CD4-positive, alpha-beta T cell (primary cell): ENCODE measurements around the gene ADGRL3. TPM values are rescaled to one million over a fixed set of nuclear protein-coding genes. Genes with fewer than 3 reads are reported as not detected.
A peak's percentile ranks its signal among the peaks of the same experiment; 100 is the strongest.

Experiments used
- ATAC-seq: fragments of 200-7000 bp; cut with Tn5 transposase; one replicate; pipeline ENCODE4 v1.10.0; 2022; ENCODE audit warnings: mild to moderate bottlenecking; ENCODE audit not compliant: poor library complexity
- CTCF ChIA-PET: fragments of 350-600 bp; sonication (Branson Sonifier 250); formaldehyde crosslinking; loops from one replicate; lab custom pipeline; 2021; ENCODE audit warnings: antibody characterized with exemption, inconsistent platforms; lab: Charles Lee
- POLR2A ChIA-PET: fragments of 350-600 bp; sonication (Branson Sonifier 250); formaldehyde crosslinking; loops from one replicate; lab custom pipeline; 2021; ENCODE audit warnings: antibody characterized with exemption, inconsistent platforms; lab: Charles Lee
- DNase-seq, 14 experiments: peaks; one replicate each; pipeline ENCODE4 v3.0.0-alpha.2; 2013 to 2020; ENCODE audit warnings: mixed read lengths in 2 of 14
- H3K27ac ChIP-seq, 2 donors: one replicate each; pipeline versions ENCODE4 v1.5.1 to v1.7.0; 2013; ENCODE audit warnings: low read length in 2 of 2, low read depth in 1 of 2, mild to moderate bottlenecking in 1 of 2
- H3K27me3 ChIP-seq, 2 experiments: 1 replicate in 1 of 2; 2 replicates in 1 of 2; pipeline versions ENCODE4 v1.6.1 to v1.7.0; 2013; ENCODE audit warnings: low read length in 2 of 2, control low read depth in 1 of 2, mild to moderate bottlenecking in 1 of 2, moderate library complexity in 1 of 2; ENCODE audit not compliant: insufficient read depth in 2 of 2, control insufficient read depth in 1 of 2
- H3K36me3 ChIP-seq: one replicate; pipeline ENCODE4 v1.6.1; 2013; ENCODE audit warnings: low read length, control low read depth; ENCODE audit not compliant: insufficient read depth
- H3K4me1 ChIP-seq: one replicate; pipeline ENCODE4 v1.6.1; 2013; ENCODE audit warnings: low read length, control low read depth; ENCODE audit not compliant: insufficient read depth
- H3K4me3 ChIP-seq: one replicate; pipeline ENCODE4 v1.5.1; 2013; ENCODE audit warnings: mild to moderate bottlenecking, low read length, moderate library complexity
- H3K9me3 ChIP-seq, 2 experiments: 1 replicate in 1 of 2; 2 replicates in 1 of 2; pipeline versions ENCODE4 v1.6.1 to v1.7.0; 2013; ENCODE audit warnings: low read length in 2 of 2, mild to moderate bottlenecking in 2 of 2, control low read depth in 1 of 2, moderate library complexity in 1 of 2; ENCODE audit not compliant: control insufficient read depth in 1 of 2, insufficient read depth in 1 of 2
- H3K27ac Mint-ChIP-seq: one replicate; pipeline ENCODE4 v1.8.0; 2020; ENCODE audit warnings: mixed read lengths
- H3K27me3 Mint-ChIP-seq: one replicate; pipeline ENCODE4 v1.8.0; 2021; ENCODE audit warnings: mixed read lengths
- H3K36me3 Mint-ChIP-seq: one replicate; pipeline ENCODE4 v1.8.0; 2021; ENCODE audit warnings: low read depth, mixed read lengths
- H3K4me1 Mint-ChIP-seq: one replicate; pipeline ENCODE4 v1.8.0; 2021; ENCODE audit warnings: low read depth, mixed read lengths
- H3K4me3 Mint-ChIP-seq: one replicate; pipeline ENCODE4 v1.8.0; 2020; ENCODE audit warnings: mild to moderate bottlenecking, mixed read lengths
- H3K9me3 Mint-ChIP-seq: one replicate; pipeline ENCODE4 v1.8.0; 2020; ENCODE audit warnings: mixed read lengths
- CTCF ChIP-seq: fragments of 200-600 bp; IDR thresholded peaks from one replicate; pipeline ENCODE4 v1.8.0; 2022; ENCODE audit warnings: antibody characterized with exemption, mild to moderate bottlenecking
- intact Hi-C, 2 experiments: fragments of 100-400 bp; cut with DNase I in 1 of 2; cut with micrococcal nuclease in 1 of 2; formaldehyde crosslinking; loops; one replicate each; pipeline versions ENCODE4 v1.15.1 to v1.9.0; 2023 to 2025; cut with DNase I, micrococcal nuclease
- total RNA-seq, 174 experiments: library from RNA in 2 of 174; stranded (reverse) in 2 of 174; gene quantifications; one replicate each; pipeline ENCODE4 v1.2.3 and lab custom pipeline; 2021 to 2026

The ADGRL3 gene
- total RNA-seq, 2 experiments from 2014 or later: not detected

GRCh38 chr4:61540944-61541343 lies 340.8 kb downstream of the ADGRL3 start:
- H3K36me3 ChIP-seq: no peaks in the 10 kb centered on the region
- no peak for TF ChIP-seq CTCF
- ATAC-seq (no peak), DNase-seq (peak in 1 of 14 experiments; percentile 1)
- no peaks in the 10 kb centered on the region for H3K27me3 ChIP-seq
- ChIA-PET POLR2A (interaction anchor here (0.7 kb wide), 1 partner anchor 8 kb away, joined by 3 read pairs; no protein-coding TSS in a partner anchor), CTCF (no interaction called here)
- H3K27ac ChIP-seq: no peak overlapping the region
- no peaks in the 10 kb centered on the region for H3K36me3 Mint-ChIP-seq
- H3K27me3 Mint-ChIP-seq: no peaks in the 10 kb centered on the region
- H3K4me3 ChIP-seq: no peak overlapping the region
- peaks cover 19% of the 10 kb centered on the region for H3K9me3 Mint-ChIP-seq
- intact Hi-C loops: no loop called here
- no peaks in the 10 kb centered on the region for H3K4me1 Mint-ChIP-seq
- H3K4me1 ChIP-seq: no peaks in the 10 kb centered on the region
- H3K27ac Mint-ChIP-seq: no peak overlapping the region
- peaks cover 0 to 20% of the 10 kb centered on the region in 2 experiments for H3K9me3 ChIP-seq
- H3K4me3 Mint-ChIP-seq: no peak overlapping the region

DNA sequence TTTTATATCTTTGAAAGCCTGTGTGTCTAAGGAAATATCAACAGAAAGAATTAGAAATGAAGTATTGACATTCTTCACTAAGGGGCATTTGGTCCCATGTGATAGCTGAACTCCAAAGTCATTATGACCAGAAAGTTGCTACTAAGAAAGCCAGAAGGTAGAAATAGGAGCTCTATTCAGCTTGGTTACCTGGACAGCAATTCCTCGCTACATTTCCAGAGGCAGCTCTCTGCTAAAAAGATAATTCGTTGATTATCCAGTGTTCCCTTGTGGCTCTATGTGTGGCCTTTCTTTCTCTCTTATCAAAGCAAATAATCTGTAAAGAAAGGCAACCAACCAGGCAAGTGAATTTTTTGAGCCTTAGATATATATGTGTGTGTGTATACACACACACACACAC lies 341.3 kb downstream of the ADGRL3 start:
- peaks cover 0 to 20% of the 10 kb centered on the region in 2 experiments for H3K9me3 ChIP-seq
- ATAC-seq: no peak
- ChIA-PET POLR2A (no interaction called here), CTCF (no interaction called here)
- H3K4me1 ChIP-seq: no peaks in the 10 kb centered on the region
- Mint-ChIP-seq H3K4me1 (no peaks in the 10 kb centered on the region), H3K9me3 (peaks cover 16% of the 10 kb centered on the region), H3K27ac (no peak overlapping the region), H3K36me3 (no peaks in the 10 kb centered on the region), H3K4me3 (no peak overlapping the region), H3K27me3 (no peaks in the 10 kb centered on the region)
- H3K36me3 ChIP-seq: no peaks in the 10 kb centered on the region
- no peak overlapping the region for H3K27ac ChIP-seq
- TF ChIP-seq CTCF: no peak
- DNase-seq: no peak
- intact Hi-C loops: no loop called here
- H3K27me3 ChIP-seq: no peaks in the 10 kb centered on the region
- no peak overlapping the region for H3K4me3 ChIP-seq

- peaks cover 0 to 12% of the 10 kb centered on the region in 2 experiments for H3K9me3 ChIP-seq
- no peaks in the 10 kb centered on the region for H3K36me3 Mint-ChIP-seq
- no peaks in the 10 kb centered on the region for H3K36me3 ChIP-seq
- ChIA-PET POLR2A (no interaction called here), CTCF (no interaction called here)
- DNase-seq (no peak), ATAC-seq (no peak)
- TF ChIP-seq CTCF: no peak
- H3K4me1 Mint-ChIP-seq: no peaks in the 10 kb centered on the region
- no peaks in the 10 kb centered on the region for H3K4me1 ChIP-seq
- peaks cover 16% of the 10 kb centered on the region for H3K9me3 Mint-ChIP-seq
- intact Hi-C loops: no loop called here
- no peak overlapping the region for H3K4me3 ChIP-seq
- no peaks in the 10 kb centered on the region for H3K27me3 Mint-ChIP-seq
- no peaks in the 10 kb centered on the region for H3K27me3 ChIP-seq
- H3K27ac ChIP-seq: no peak overlapping the region
- no peak overlapping the region for H3K4me3 Mint-ChIP-seq
- H3K27ac Mint-ChIP-seq: no peak overlapping the region
These were observed 343.9 kb downstream of the ADGRL3 start for GRCh38 chr4:61543976-61544375.
